ENCODE data around the gene HDLBP. TPM values are rescaled to one million over a fixed set of nuclear protein-coding genes. Genes with fewer than 3 reads are reported as not detected.

The HDLBP gene
- total and polyA plus RNA-seq, 10 of the 15 experiments (the other 5 are each of a cell fraction or from before 2014, with no cell fraction given): 19.5 to 383 (median 249) TPM

DNA sequence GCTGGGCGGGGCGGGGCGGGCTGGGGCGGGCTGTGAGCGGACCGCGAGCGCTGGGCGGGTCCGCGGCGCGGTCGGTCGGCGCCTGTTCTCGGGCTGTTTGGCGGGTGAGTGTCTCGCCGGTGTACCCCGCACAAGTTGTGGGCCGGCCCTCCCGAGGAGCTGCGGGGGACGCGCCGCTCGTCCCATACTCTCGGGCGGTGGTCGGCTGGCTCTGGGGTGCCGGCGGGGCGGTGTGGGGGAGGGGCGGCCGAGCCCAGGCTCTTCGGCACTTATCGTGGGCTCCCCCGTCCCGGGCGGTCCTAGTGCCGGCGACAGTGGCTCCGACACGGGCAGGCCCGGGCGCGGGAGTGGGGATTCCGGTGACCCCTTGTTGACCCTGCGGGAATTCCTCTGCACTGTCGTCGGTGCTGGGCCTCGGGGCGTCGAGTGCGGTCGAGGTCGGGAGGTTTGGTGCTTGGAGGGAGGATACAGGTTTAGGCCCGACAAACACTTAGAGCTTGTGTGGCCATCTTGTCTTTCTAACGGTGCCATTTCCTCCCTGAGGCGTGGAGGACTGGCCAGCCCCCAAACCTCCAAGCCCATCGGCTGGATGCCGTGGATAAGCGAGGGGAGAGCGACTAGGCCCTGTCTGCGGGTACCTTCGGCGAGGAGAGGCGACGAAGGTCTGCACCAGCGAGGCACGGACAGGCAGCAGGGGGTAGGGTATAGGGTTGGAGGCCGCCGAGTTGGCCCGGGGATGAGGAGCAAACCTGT is 583 bp upstream of the HDLBP start, which contains the start of gene SEPTIN2 (continued):
- TF ChIP-seq, protein P1, sequence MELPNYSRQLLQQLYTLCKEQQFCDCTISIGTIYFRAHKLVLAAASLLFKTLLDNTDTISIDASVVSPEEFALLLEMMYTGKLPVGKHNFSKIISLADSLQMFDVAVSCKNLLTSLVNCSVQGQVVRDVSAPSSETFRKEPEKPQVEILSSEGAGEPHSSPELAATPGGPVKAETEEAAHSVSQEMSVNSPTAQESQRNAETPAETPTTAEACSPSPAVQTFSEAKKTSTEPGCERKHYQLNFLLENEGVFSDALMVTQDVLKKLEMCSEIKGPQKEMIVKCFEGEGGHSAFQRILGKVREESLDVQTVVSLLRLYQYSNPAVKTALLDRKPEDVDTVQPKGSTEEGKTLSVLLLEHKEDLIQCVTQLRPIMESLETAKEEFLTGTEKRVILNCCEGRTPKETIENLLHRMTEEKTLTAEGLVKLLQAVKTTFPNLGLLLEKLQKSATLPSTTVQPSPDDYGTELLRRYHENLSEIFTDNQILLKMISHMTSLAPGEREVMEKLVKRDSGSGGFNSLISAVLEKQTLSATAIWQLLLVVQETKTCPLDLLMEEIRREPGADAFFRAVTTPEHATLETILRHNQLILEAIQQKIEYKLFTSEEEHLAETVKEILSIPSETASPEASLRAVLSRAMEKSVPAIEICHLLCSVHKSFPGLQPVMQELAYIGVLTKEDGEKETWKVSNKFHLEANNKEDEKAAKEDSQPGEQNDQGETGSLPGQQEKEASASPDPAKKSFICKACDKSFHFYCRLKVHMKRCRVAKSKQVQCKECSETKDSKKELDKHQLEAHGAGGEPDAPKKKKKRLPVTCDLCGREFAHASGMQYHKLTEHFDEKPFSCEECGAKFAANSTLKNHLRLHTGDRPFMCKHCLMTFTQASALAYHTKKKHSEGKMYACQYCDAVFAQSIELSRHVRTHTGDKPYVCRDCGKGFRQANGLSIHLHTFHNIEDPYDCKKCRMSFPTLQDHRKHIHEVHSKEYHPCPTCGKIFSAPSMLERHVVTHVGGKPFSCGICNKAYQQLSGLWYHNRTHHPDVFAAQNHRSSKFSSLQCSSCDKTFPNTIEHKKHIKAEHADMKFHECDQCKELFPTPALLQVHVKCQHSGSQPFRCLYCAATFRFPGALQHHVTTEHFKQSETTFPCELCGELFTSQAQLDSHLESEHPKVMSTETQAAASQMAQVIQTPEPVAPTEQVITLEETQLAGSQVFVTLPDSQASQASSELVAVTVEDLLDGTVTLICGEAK (IDR thresholded peaks at IDR 0.05; ENCODE audit: borderline replicate concordance): peak; percentile 15; the same call in 1 of the 2 replicates
- no peak for TF ChIP-seq EP300 (IDR thresholded peaks at IDR 0.05; ENCODE audit: borderline replicate concordance in 1 of 2, control insufficient read depth in 1 of 2, low read depth in 2 of 2, low read length in 2 of 2)
- TF ChIP-seq SIN3A (IDR thresholded peaks at IDR 0.05; ENCODE audit: low read depth, low read length): no peak; the same call in 1 of the 2 replicates
- TF ChIP-seq NR2C1 (IDR thresholded peaks at IDR 0.05): peak; percentile 48
- TF ChIP-seq, protein P2, sequence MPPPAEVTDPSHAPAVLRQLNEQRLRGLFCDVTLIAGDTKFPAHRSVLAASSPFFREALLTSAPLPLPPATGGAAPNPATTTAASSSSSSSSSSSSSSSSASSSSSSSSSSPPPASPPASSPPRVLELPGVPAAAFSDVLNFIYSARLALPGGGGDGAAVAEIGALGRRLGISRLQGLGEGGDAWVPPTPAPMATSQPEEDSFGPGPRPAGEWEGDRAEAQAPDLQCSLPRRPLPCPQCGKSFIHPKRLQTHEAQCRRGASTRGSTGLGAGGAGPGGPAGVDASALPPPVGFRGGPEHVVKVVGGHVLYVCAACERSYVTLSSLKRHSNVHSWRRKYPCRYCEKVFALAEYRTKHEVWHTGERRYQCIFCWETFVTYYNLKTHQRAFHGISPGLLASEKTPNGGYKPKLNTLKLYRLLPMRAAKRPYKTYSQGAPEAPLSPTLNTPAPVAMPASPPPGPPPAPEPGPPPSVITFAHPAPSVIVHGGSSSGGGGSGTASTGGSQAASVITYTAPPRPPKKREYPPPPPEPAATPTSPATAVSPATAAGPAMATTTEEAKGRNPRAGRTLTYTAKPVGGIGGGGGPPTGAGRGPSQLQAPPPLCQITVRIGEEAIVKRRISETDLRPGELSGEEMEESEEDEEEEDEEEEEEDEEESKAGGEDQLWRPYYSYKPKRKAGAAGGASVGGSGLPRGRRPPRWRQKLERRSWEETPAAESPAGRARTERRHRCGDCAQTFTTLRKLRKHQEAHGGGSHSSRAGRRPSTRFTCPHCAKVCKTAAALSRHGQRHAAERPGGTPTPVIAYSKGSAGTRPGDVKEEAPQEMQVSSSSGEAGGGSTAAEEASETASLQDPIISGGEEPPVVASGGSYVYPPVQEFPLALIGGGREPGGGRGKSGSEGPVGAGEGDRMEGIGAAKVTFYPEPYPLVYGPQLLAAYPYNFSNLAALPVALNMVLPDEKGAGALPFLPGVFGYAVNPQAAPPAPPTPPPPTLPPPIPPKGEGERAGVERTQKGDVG (CRISPR knock-in tag; IDR thresholded peaks at IDR 0.05): no peak
- no peak for TF ChIP-seq MYB (IDR thresholded peaks at IDR 0.05; ENCODE audit: borderline replicate concordance, low read depth, low read length)
- TF ChIP-seq, protein P3, sequence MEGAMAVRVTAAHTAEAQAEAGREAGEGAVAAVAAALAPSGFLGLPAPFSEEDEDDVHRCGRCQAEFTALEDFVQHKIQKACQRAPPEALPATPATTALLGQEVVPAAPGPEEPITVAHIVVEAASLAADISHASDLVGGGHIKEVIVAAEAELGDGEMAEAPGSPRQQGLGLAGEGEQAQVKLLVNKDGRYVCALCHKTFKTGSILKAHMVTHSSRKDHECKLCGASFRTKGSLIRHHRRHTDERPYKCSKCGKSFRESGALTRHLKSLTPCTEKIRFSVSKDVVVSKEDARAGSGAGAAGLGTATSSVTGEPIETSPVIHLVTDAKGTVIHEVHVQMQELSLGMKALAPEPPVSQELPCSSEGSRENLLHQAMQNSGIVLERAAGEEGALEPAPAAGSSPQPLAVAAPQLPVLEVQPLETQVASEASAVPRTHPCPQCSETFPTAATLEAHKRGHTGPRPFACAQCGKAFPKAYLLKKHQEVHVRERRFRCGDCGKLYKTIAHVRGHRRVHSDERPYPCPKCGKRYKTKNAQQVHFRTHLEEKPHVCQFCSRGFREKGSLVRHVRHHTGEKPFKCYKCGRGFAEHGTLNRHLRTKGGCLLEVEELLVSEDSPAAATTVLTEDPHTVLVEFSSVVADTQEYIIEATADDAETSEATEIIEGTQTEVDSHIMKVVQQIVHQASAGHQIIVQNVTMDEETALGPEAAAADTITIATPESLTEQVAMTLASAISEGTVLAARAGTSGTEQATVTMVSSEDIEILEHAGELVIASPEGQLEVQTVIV (IDR thresholded peaks at IDR 0.05; ENCODE audit: borderline replicate concordance, partially characterized antibody): peak; percentile 66
- peak; percentile 46; the same call in 1 of the 2 replicates for TF ChIP-seq MTA2 (IDR thresholded peaks at IDR 0.05; ENCODE audit: low read depth)
- TF ChIP-seq ZNF384 (IDR thresholded peaks at IDR 0.05; ENCODE audit: borderline replicate concordance, low read depth, low read length): no peak
- TF ChIP-seq MYC (IDR thresholded peaks at IDR 0.05; ENCODE audit: insufficient read depth, insufficient read length, insufficient replicate concordance, low read length, severe bottlenecking): no peak
- TF ChIP-seq MXI1 (IDR thresholded peaks at IDR 0.05; ENCODE audit: low read depth, low read length): peak; percentile 62; the same call in 1 of the 2 replicates
- TF ChIP-seq, protein P4, sequence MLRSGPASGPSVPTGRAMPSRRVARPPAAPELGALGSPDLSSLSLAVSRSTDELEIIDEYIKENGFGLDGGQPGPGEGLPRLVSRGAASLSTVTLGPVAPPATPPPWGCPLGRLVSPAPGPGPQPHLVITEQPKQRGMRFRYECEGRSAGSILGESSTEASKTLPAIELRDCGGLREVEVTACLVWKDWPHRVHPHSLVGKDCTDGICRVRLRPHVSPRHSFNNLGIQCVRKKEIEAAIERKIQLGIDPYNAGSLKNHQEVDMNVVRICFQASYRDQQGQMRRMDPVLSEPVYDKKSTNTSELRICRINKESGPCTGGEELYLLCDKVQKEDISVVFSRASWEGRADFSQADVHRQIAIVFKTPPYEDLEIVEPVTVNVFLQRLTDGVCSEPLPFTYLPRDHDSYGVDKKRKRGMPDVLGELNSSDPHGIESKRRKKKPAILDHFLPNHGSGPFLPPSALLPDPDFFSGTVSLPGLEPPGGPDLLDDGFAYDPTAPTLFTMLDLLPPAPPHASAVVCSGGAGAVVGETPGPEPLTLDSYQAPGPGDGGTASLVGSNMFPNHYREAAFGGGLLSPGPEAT (IDR thresholded peaks at IDR 0.05; ENCODE audit: low read depth): peak; percentile 90
- TF ChIP-seq STAT3 (IDR thresholded peaks at IDR 0.05; ENCODE audit: low read depth, low read length): no peak
- TF ChIP-seq, protein P5, sequence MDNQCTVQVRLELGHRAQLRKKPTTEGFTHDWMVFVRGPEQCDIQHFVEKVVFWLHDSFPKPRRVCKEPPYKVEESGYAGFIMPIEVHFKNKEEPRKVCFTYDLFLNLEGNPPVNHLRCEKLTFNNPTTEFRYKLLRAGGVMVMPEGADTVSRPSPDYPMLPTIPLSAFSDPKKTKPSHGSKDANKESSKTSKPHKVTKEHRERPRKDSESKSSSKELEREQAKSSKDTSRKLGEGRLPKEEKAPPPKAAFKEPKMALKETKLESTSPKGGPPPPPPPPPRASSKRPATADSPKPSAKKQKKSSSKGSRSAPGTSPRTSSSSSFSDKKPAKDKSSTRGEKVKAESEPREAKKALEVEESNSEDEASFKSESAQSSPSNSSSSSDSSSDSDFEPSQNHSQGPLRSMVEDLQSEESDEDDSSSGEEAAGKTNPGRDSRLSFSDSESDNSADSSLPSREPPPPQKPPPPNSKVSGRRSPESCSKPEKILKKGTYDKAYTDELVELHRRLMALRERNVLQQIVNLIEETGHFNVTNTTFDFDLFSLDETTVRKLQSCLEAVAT (IDR thresholded peaks at IDR 0.05): peak; percentile 81

Measured in GM12878 (cell line).